ENCODE data around the gene LGALS4. TPM values are rescaled to one million over a fixed set of nuclear protein-coding genes. Genes with fewer than 3 reads are reported as not detected.
"Not testable (repeated sequence)": the region's sequence is repeated elsewhere in the genome, so short reads cannot be mapped to it uniquely, and the experiment has no call there.

The LGALS4 gene
- total and polyA plus RNA-seq, 2 donors from 2014 or later = 1.2 to 12.2 TPM

- DNase-seq (no peak), FAIRE-seq (no peak)
- Histone ChIP-seq H3K4me3 (ENCODE audit: low read length in 3 of 3) (no peak overlapping the region), H3K27ac (ENCODE audit: low read depth in 2 of 2, low read length in 2 of 2) (peak overlapping the region in 1 of 2 donors; percentile 4), H3K36me3 (ENCODE audit: control insufficient read depth in 2 of 3, insufficient read depth in 3 of 3, low read length in 3 of 3) (peaks cover 5 to 19% (median 9%) of the 10 kb centered on the region in 3 donors), H3K9me3 (ENCODE audit: control insufficient read depth in 2 of 3, insufficient read depth in 1 of 3, low read length in 3 of 3) (no peaks in the 10 kb centered on the region), H3K9ac (ENCODE audit: low read length in 3 of 3) (no peak overlapping the region), H3K4me1 (ENCODE audit: control insufficient read depth in 2 of 3, insufficient read depth in 2 of 3, low read depth in 1 of 3, low read length in 3 of 3) (peaks cover 0 to 10% (median 5%) of the 10 kb centered on the region in 3 donors), H3K27me3 (ENCODE audit: control insufficient read depth, insufficient read depth, low read length) (no peaks in the 10 kb centered on the region)
- intact Hi-C loops (cut with DNase I) = loop anchor here (10.0 kb wide), 1 partner anchor 52 kb away; the partner anchor contains the start of gene LGALS7
- no peak for TF ChIP-seq CTCF (IDR thresholded peaks at IDR 0.05; ENCODE audit: borderline replicate concordance, extremely low read depth, insufficient read depth)
These were observed 14.3 kb upstream of the LGALS4 start for GRCh38 chr19:38826856-38827551.

DNA sequence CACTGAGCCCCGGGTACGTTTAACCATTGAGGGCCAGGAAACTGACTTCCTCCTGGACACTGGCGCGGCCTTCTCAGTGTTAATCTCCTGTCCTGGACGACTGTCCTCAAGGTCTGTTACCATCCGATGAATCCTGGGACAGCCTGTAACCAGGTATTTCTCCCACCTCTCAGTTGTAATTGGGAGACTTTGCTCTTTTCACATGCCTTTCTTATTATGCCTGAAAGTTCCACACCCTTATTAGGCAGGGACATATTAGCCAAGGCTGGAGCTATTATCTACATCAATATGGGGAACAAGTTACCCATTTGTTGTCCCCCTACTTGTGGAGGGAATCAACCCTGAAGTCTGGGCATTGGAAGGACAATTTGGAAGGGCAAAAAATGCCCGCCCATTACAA, 13.2 kb upstream of the LGALS4 start:
- not testable (repeated sequence) for H3K4me1 ChIP-seq (ENCODE audit: control insufficient read depth in 2 of 3, insufficient read depth in 2 of 3, low read depth in 1 of 3, low read length in 3 of 3); H3K9me3 ChIP-seq (ENCODE audit: control insufficient read depth in 2 of 3, insufficient read depth in 1 of 3, low read length in 3 of 3); DNase-seq; FAIRE-seq; H3K9ac ChIP-seq (ENCODE audit: low read length in 3 of 3); H3K27ac ChIP-seq (ENCODE audit: low read depth in 2 of 2, low read length in 2 of 2); H3K27me3 ChIP-seq (ENCODE audit: control insufficient read depth, insufficient read depth, low read length); H3K4me3 ChIP-seq (ENCODE audit: low read length in 3 of 3)
- intact Hi-C loops (cut with DNase I) = loop anchor here (10.0 kb wide), 1 partner anchor 51 kb away; the partner anchor contains the start of gene LGALS7
- H3K36me3 ChIP-seq (ENCODE audit: control insufficient read depth in 2 of 3, insufficient read depth in 3 of 3, low read length in 3 of 3) = peaks cover 5 to 19% (median 9%) of the 10 kb centered on the region in 3 donors

DNA sequence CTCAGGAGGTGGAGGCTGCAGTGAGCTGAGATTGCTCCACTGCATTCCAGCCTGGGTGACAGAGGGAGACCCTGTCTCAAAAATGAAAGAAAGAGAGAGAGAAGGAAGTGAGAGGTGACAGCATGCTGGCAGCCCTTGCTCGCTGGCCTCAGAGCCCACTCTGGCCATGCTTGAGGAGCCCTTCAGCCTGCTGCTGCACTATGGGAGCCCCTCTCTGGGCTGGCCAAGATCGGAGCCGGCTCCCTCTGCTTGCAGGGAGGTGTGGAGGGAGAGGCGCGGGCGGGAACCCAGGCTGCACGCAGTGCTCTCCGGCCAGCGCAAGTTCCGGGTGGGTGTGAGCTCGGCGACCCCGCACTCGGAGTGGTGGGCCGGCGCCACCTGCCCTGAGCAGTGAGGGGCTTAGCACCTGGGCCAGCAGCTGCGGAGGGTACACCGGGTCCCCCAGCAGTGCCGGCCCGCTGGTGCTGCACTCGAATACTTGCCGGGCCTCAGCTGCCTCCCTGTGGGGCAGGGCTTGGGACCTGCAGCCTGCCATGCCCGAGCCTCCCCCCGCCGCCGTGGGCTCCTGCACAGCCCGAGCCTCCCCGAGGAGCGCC, 8.6 kb upstream of the LGALS4 start:
- not testable (repeated sequence) for H3K4me3 ChIP-seq (ENCODE audit: low read length in 3 of 3); H3K4me1 ChIP-seq (ENCODE audit: control insufficient read depth in 2 of 3, insufficient read depth in 2 of 3, low read depth in 1 of 3, low read length in 3 of 3); H3K27ac ChIP-seq (ENCODE audit: low read depth in 2 of 2, low read length in 2 of 2); H3K9me3 ChIP-seq (ENCODE audit: control insufficient read depth in 2 of 3, insufficient read depth in 1 of 3, low read length in 3 of 3); FAIRE-seq; H3K27me3 ChIP-seq (ENCODE audit: control insufficient read depth, insufficient read depth, low read length); H3K9ac ChIP-seq (ENCODE audit: low read length in 3 of 3)
- intact Hi-C loops (cut with DNase I) = loop anchor here (10.0 kb wide), 1 partner anchor 47 kb away; the partner anchor contains the start of gene LGALS7
- H3K36me3 ChIP-seq (ENCODE audit: control insufficient read depth in 2 of 3, insufficient read depth in 3 of 3, low read length in 3 of 3) = peaks cover 0 to 14% (median 9%) of the 10 kb centered on the region in 3 donors
- peak in 1 of 5 donors; percentile 68 for DNase-seq

DNA sequence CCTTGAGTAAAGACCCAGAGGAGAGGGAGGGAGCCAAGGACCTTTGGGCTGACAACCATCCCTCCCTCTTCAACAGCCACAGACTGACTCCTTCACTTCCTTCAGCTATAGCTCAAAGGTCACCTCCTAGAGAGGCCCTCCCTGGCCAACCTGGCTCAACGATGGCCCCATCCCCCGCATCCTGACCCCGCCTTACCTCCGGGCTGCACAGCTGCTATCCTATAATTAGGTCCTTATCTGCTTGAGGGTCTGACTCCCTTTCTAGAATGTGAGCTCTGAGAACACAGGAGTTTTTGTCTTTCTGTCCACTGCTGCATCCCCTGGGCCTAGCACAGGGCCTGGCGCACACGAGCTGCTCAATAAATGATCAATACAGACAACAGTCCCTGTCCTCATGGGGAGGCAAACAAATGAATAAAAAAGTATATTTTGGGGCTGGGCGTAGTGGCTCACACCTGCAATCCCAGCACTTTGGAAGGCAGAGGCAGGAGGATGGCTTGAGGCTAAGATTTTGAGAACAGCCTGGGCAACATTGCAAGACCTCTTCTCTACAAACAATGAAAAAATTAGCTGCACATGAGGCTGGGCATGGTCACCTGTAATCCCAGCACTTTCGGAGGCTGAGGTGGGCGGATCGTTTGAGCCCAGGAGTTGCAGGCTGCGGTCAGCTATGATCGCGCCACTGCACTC, 6.6 kb upstream of the LGALS4 start:
- Histone ChIP-seq H3K4me1 (ENCODE audit: control insufficient read depth in 2 of 3, insufficient read depth in 2 of 3, low read depth in 1 of 3, low read length in 3 of 3) (peaks cover 0 to 6% (median 4%) of the 10 kb centered on the region in 3 donors), H3K36me3 (ENCODE audit: control insufficient read depth in 2 of 3, insufficient read depth in 3 of 3, low read length in 3 of 3) (peaks cover 0 to 20% (median 15%) of the 10 kb centered on the region in 3 donors), H3K9me3 (ENCODE audit: control insufficient read depth in 2 of 3, insufficient read depth in 1 of 3, low read length in 3 of 3) (no peaks in the 10 kb centered on the region), H3K9ac (ENCODE audit: low read length in 3 of 3) (no peak overlapping the region), H3K27me3 (ENCODE audit: control insufficient read depth, insufficient read depth, low read length) (no peaks in the 10 kb centered on the region), H3K27ac (ENCODE audit: low read depth in 2 of 2, low read length in 2 of 2) (peak overlapping the region in 1 of 2 donors; percentile 1), H3K4me3 (ENCODE audit: low read length in 3 of 3) (no peak overlapping the region)
- intact Hi-C loops (cut with DNase I) = no loop called here
- FAIRE-seq (no peak), DNase-seq (peak in 4 of 5 donors; percentile 33 to 67 (median 62))
- TF ChIP-seq CTCF (IDR thresholded peaks at IDR 0.05; ENCODE audit: borderline replicate concordance, extremely low read depth, insufficient read depth) = no peak

All from kidney (tissue), 14 donors.